Thyroid gland (tissue), 4 donors: ENCODE results near the gene FNTB.

ENCODE experiments used
- POLR2A ChIP-seq, 2 donors: fragments of 450-650 bp; IDR thresholded peaks; one replicate each; pipeline ENCODE4 v1.6.1; 2017; ENCODE audit warnings: antibody characterized with exemption in 2 of 2, mild to moderate bottlenecking in 2 of 2, moderate library complexity in 1 of 2
- TF ChIP-seq, protein P1 (sequence below), 6 experiments: fragments of 200-600 bp in 3 of 6; fragments of 450-650 bp in 3 of 6; sonication (generic) in 3 of 6; IDR thresholded peaks; one replicate each; pipeline ENCODE4 v1.5.1; 2016 to 2019; ENCODE audit warnings: antibody characterized with exemption in 6 of 6, mild to moderate bottlenecking in 2 of 6, inconsistent platforms in 1 of 6, moderate library complexity in 1 of 6

DNA sequence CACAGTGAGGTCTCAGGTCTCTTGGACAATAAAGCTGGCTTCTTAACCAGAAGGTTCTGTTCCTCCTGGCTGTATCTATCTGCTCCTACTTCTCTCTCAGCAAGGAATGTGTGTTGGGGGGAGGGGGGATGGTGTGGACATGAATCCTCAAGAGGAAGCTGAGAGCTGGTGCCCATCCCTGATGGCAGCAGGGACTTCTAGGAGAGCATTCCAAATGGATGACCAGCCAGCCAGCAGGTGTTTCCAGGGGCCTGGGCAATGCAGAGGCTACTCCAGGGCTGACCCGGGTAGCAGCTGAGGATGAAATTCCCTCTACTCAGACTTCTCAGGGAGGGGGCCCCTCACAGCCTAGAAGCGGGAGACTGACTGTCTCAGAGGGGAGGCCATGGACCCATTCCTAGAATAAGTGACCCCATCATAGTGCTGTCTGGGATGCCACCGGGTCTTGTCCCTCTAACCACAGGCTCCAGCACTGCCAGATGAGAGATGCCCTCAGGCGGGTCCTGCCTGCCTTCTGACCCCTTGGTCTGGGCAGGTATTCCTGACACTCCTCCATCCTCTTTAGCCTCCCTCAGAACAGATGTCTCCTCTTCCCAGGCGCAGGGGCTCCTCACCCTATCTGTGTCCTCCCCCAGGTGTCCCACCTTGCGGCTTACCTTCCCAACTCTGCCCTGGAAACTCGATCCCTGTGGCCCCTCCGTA, 15.8 kb upstream of the FNTB start:
- TF ChIP-seq, protein P1, sequence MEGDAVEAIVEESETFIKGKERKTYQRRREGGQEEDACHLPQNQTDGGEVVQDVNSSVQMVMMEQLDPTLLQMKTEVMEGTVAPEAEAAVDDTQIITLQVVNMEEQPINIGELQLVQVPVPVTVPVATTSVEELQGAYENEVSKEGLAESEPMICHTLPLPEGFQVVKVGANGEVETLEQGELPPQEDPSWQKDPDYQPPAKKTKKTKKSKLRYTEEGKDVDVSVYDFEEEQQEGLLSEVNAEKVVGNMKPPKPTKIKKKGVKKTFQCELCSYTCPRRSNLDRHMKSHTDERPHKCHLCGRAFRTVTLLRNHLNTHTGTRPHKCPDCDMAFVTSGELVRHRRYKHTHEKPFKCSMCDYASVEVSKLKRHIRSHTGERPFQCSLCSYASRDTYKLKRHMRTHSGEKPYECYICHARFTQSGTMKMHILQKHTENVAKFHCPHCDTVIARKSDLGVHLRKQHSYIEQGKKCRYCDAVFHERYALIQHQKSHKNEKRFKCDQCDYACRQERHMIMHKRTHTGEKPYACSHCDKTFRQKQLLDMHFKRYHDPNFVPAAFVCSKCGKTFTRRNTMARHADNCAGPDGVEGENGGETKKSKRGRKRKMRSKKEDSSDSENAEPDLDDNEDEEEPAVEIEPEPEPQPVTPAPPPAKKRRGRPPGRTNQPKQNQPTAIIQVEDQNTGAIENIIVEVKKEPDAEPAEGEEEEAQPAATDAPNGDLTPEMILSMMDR (IDR thresholded peaks at IDR 0.05) = no peak
- TF ChIP-seq POLR2A (IDR thresholded peaks at IDR 0.05) = no peak
